HG02763 (cell line): Measurements from ENCODE around the gene ANXA2R.
A peak's percentile ranks its signal among the peaks of the same experiment; 100 is the strongest.
"Not testable (repeated sequence)": the region's sequence is repeated elsewhere in the genome, so short reads cannot be mapped to it uniquely, and the experiment has no call there.

Source experiments
- ATAC-seq: cut with Tn5 transposase; IDR thresholded peaks from one replicate; pipeline ENCODE4 v1.9.1; 2021; ENCODE audit warnings: mild to moderate bottlenecking, moderate library complexity; ENCODE audit not compliant: unreplicated experiment

ANXA2R gene, protein sequence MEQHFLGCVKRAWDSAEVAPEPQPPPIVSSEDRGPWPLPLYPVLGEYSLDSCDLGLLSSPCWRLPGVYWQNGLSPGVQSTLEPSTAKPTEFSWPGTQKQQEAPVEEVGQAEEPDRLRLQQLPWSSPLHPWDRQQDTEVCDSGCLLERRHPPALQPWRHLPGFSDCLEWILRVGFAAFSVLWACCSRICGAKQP

DNA sequence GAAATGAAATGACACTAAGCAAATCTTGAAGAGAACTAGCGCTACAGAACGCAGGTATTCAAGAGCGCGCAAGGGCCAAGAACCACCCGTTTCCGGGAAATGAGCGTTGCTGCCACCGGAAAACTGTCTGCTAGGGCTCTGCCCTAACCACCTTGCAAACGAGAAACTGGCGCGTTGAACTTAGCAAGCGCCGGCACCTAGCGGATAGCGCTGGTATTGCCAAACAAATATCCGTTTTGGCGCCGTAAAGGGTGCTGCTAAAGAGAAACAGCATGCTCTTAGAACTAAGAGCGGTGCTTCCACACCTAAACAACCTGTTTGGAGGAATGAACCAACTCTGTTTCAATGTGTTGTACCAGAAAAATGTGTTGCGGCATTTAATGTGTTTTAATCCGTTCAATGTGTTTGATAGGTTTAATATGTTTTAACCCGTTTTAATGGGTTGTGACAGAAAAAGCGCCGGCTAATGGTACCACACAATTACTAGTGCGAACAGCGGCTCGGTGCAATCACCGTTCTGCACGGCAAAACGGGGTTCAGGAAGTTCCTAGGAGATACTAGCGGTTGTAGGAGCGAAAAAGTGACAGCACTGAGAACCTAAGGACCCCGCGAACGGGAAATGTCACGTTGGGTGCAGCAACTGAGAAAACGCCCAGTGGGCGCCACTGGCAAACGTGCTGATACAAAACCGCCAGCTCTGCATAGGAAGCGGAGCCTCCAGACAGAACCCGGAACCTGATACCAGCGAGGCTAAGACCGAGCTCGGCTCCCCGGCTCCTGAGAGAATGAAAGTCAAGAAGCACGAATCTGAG is at the start of gene ANXA2R:
ANXA2R (minus strand) TSS at position 33 of the 812 bp plus-strand sequence. CDS start 273 bp downstream, outside the sequence.
- peak; percentile 40 for ATAC-seq

DNA sequence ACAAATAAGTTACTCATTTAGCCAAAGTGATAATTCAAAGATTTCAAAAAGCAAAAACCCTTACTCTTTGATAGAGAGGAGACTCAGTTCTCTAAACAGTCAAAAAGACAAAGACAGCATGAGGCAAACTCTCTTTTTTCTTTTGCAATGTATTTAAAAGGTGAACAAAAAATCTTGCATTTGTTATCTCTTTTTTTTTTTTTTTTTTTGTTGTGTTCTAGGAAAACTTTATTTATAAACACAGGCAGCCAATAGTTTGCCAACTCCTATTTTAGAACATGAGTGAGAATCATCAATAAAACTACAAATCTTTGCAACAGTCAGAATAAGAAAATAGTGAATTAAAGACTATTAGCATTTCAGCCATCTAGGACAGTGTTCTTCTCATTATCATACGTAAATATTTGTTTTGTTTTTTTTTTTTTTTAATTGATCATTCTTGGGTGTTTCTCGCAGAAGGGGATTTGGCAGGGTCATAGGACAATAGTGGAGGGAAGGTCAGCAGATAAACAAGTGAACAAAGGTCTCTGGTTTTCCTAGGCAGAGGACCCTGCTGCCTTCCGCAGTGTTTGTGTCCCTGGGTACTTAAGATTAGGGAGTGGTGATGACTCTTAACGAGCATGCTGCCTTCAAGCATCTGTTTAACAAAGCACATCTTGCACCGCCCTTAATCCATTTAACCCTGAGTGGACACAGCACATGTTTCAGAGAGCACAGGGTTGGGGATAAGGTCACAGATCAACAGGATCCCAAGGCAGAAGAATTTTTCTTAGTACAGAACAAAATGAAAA is 46.2 kb upstream of the ANXA2R start:
- ATAC-seq: not testable (repeated sequence)

- no peak for ATAC-seq
Measured at GRCh38 chr5:43085453-43085852, 45.3 kb upstream of the ANXA2R start.

- ATAC-seq: not testable (repeated sequence)
Measured at GRCh38 chr5:43084468-43084867, 44.3 kb upstream of the ANXA2R start.

DNA sequence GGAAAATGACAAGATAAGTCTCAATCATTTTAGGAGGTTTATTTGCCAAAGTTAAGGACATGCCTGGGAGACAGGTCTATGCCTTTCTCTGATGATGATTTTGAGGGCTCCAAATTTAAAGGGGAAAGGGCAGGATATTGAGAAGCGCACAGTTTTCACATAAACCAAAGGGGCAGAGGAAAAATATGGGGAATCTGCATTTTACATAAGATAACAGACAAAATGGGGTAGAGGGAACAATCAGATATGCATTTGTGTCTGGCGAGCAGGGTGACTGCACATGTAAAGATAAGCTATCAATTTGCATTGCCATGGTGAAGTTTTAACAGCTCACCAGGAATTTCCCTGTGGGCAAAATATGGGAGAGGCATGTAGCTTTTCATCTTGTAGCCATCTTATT is 41.2 kb upstream of the ANXA2R start:
- ATAC-seq: not testable (repeated sequence)

GRCh38 chr5:43078956-43079355 is 38.8 kb upstream of the ANXA2R start:
- ATAC-seq: no peak

GRCh38 chr5:43077446-43078191 is 37.5 kb upstream of the ANXA2R start:
- ATAC-seq: not testable (repeated sequence)

GRCh38 chr5:43075319-43076293 is 35.5 kb upstream of the ANXA2R start:
- no peak for ATAC-seq

DNA sequence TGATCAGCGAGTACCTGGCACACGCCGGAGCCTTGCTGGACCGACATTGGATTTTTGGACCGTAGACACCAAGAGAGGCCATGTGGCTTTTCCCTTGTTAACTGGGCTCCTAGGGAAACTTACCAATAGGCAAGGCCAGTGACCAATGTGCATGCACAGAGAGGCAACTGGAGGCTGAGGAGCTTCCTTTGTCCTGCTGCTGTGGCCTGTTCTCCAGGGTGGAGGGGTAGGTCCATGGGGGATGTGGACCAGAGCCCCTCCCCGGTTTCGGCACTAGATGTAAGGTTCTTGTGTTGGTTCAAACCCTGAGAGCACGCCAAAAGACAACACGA is 34.8 kb upstream of the ANXA2R start:
- no peak for ATAC-seq

- ATAC-seq: no peak
Measured at GRCh38 chr5:43073597-43074546, 33.8 kb upstream of the ANXA2R start.

- not testable (repeated sequence) for ATAC-seq
Measured at GRCh38 chr5:43069401-43069720, 29.2 kb upstream of the ANXA2R start.

GRCh38 chr5:43068037-43068436 is 27.9 kb upstream of the ANXA2R start:
- ATAC-seq: no peak

- peak; percentile 39 for ATAC-seq
Measured at GRCh38 chr5:43066799-43067741, 27.0 kb upstream of the ANXA2R start.

DNA sequence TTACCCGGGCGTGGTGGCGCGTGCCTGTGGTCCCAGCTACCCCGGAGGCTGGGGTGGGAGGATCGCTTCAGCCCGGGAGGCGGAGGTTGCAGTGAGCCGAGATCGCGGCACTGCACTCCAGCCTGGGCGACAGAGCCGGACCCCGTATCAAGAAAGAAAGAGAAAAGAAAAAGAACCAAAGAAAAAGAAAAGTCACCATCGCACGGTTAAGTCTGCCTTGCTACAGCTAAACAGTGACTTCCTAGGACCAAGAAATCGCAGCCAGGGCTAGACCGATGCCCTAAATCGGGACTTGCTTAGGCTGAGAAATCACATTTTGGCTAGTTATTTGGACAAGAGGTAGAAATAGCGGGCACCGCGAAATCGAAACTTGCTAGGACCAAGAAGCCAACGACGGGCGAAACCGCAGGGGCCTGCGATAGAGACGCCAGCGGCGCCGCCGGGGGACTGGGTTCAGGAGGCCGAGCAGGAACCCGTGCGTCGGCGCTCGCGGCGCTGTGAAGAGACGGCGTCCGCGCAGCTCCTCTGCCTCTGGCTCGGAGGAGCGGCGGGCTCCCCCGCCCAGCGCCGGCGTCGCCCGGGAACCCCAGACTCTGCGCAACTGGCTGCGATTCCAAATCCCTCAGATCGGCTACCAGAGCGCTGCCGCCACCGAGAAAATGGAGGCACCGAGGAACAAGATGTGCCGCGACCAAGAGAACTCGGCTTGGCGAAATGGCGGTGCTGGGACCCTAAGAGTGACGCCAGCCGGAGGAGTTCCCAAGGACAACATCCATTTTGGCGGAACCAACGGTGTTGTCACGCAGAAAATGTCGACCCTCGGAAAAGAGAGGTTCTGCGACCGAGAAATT is 26.1 kb upstream of the ANXA2R start:
- ATAC-seq: peak; percentile 33

DNA sequence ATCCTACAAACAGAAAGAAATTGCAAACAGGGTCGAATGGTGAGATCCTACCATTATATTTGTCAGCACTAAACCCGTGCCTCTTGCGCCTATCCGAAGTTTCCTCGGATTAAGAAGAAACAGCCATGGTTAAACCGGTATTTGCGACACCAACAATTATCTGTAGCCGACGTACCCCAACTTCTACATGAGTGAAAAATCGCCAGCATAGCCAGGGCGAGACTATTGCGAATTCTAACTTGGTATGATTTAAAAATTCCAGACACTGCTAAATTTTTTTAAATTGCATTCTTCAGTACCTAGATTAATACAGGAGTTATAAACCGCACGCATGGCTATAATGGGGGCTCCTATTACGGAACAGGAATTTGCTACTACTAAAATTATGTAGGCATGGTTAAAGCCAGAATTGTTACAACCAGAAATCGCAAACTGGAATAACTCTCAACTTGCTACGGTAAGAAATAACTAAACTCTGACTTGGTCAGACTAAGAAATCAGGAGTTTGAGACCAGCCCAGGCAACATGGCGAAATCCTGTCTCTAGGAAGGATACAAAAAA is 25.3 kb upstream of the ANXA2R start:
- no peak for ATAC-seq

DNA sequence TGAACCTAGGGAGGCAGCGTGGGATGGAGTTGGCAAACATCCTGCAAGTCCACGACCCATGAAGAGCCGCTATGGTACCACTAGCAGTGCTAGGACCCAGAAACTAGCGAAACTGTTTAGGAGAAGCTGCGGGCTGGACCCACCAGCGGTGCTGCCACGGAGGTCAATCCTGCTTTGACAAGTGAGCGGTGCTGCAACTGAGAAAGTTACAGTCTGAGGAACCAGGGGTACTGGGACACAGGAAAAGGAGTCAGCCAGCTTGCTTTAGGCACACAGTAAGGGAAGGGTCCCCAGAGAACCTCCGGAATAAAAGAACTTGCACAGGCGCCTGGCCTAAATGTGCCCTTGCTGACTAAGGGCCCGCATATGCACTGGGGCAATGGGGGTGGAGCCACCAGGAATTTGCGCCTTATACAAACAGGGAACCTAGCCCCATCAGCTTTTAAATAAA is 23.6 kb upstream of the ANXA2R start:
- ATAC-seq: no peak
